ENCODE measurements around the gene DPYSL5.

The DPYSL5 gene

GRCh38 chr2:26975656-26976055, 127.7 kb downstream of the DPYSL5 start:
- H3K9ac ChIP-seq (ENCODE audit: low read length): no peak overlapping the region
- peaks cover 19% of the 10 kb centered on the region for H3K4me1 ChIP-seq (ENCODE audit: control insufficient read depth, low read depth, low read length)
- H3K9me3 ChIP-seq (ENCODE audit: control insufficient read depth, low read depth, low read length): no peaks in the 10 kb centered on the region
- H3K27ac ChIP-seq (ENCODE audit: low read length): no peak overlapping the region
- H3K36me3 ChIP-seq (ENCODE audit: control insufficient read depth, low read depth, low read length): no peaks in the 10 kb centered on the region
- no peak overlapping the region for H3K4me3 ChIP-seq (ENCODE audit: low read length)
- peaks cover 16% of the 10 kb centered on the region for H3K27me3 ChIP-seq (ENCODE audit: control insufficient read depth, insufficient read depth, low read length)

GRCh38 chr2:26976237-26976636, 128.3 kb downstream of the DPYSL5 start:
- Histone ChIP-seq H3K27me3 (ENCODE audit: control insufficient read depth, insufficient read depth, low read length) (peaks cover 16% of the 10 kb centered on the region), H3K36me3 (ENCODE audit: control insufficient read depth, low read depth, low read length) (no peaks in the 10 kb centered on the region), H3K4me3 (ENCODE audit: low read length) (no peak overlapping the region), H3K27ac (ENCODE audit: low read length) (no peak overlapping the region), H3K9me3 (ENCODE audit: control insufficient read depth, low read depth, low read length) (no peaks in the 10 kb centered on the region), H3K4me1 (ENCODE audit: control insufficient read depth, low read depth, low read length) (peaks cover 19% of the 10 kb centered on the region), H3K9ac (ENCODE audit: low read length) (no peak overlapping the region)

GRCh38 chr2:26977012-26977411, 129.1 kb downstream of the DPYSL5 start:
- H3K4me1 ChIP-seq (ENCODE audit: control insufficient read depth, low read depth, low read length): peaks cover 19% of the 10 kb centered on the region

GRCh38 chr2:26978061-26978596, 130.2 kb downstream of the DPYSL5 start:
- Histone ChIP-seq H3K27me3 (ENCODE audit: control insufficient read depth, insufficient read depth, low read length) (no peaks in the 10 kb centered on the region), H3K4me1 (ENCODE audit: control insufficient read depth, low read depth, low read length) (peaks cover 19% of the 10 kb centered on the region), H3K9ac (ENCODE audit: low read length) (no peak overlapping the region), H3K9me3 (ENCODE audit: control insufficient read depth, low read depth, low read length) (no peaks in the 10 kb centered on the region), H3K4me3 (ENCODE audit: low read length) (no peak overlapping the region), H3K36me3 (ENCODE audit: control insufficient read depth, low read depth, low read length) (no peaks in the 10 kb centered on the region), H3K27ac (ENCODE audit: low read length) (no peak overlapping the region)

More at GRCh38 chr2:26977012-26977411, 129.1 kb downstream of the DPYSL5 start:
- Histone ChIP-seq H3K4me3 (ENCODE audit: low read length) (no peak overlapping the region), H3K36me3 (ENCODE audit: control insufficient read depth, low read depth, low read length) (no peaks in the 10 kb centered on the region), H3K27ac (ENCODE audit: low read length) (no peak overlapping the region), H3K9me3 (ENCODE audit: control insufficient read depth, low read depth, low read length) (no peaks in the 10 kb centered on the region), H3K27me3 (ENCODE audit: control insufficient read depth, insufficient read depth, low read length) (peaks cover 9% of the 10 kb centered on the region), H3K9ac (ENCODE audit: low read length) (no peak overlapping the region)

GRCh38 chr2:26979741-26980140, 131.8 kb downstream of the DPYSL5 start:
- H3K4me3 ChIP-seq (ENCODE audit: low read length): no peak overlapping the region
- peaks cover 15% of the 10 kb centered on the region for H3K4me1 ChIP-seq (ENCODE audit: control insufficient read depth, low read depth, low read length)
- no peak overlapping the region for H3K9ac ChIP-seq (ENCODE audit: low read length)
- H3K27ac ChIP-seq (ENCODE audit: low read length): no peak overlapping the region
- H3K36me3 ChIP-seq (ENCODE audit: control insufficient read depth, low read depth, low read length): no peaks in the 10 kb centered on the region
- H3K27me3 ChIP-seq (ENCODE audit: control insufficient read depth, insufficient read depth, low read length): no peaks in the 10 kb centered on the region
- H3K9me3 ChIP-seq (ENCODE audit: control insufficient read depth, low read depth, low read length): no peaks in the 10 kb centered on the region

- no peak overlapping the region for H3K9ac ChIP-seq (ENCODE audit: low read length)
- H3K36me3 ChIP-seq (ENCODE audit: control insufficient read depth, low read depth, low read length): no peaks in the 10 kb centered on the region
Observed at GRCh38 chr2:26980971-26981370, 133.0 kb downstream of the DPYSL5 start.

GRCh38 chr2:26982102-26982742, 134.3 kb downstream of the DPYSL5 start:
- Histone ChIP-seq H3K27ac (ENCODE audit: low read length) (no peak overlapping the region), H3K4me3 (ENCODE audit: low read length) (no peak overlapping the region), H3K27me3 (ENCODE audit: control insufficient read depth, insufficient read depth, low read length) (no peaks in the 10 kb centered on the region), H3K4me1 (ENCODE audit: control insufficient read depth, low read depth, low read length) (no peaks in the 10 kb centered on the region), H3K9me3 (ENCODE audit: control insufficient read depth, low read depth, low read length) (no peaks in the 10 kb centered on the region), H3K9ac (ENCODE audit: low read length) (no peak overlapping the region), H3K36me3 (ENCODE audit: control insufficient read depth, low read depth, low read length) (no peaks in the 10 kb centered on the region)

More at GRCh38 chr2:26980971-26981370, 133.0 kb downstream of the DPYSL5 start:
- peaks cover 3% of the 10 kb centered on the region for H3K4me1 ChIP-seq (ENCODE audit: control insufficient read depth, low read depth, low read length)
- H3K27ac ChIP-seq (ENCODE audit: low read length): no peak overlapping the region
- no peaks in the 10 kb centered on the region for H3K9me3 ChIP-seq (ENCODE audit: control insufficient read depth, low read depth, low read length)
- H3K27me3 ChIP-seq (ENCODE audit: control insufficient read depth, insufficient read depth, low read length): no peaks in the 10 kb centered on the region
- no peak overlapping the region for H3K4me3 ChIP-seq (ENCODE audit: low read length)

- Histone ChIP-seq H3K27ac (ENCODE audit: low read length) (no peak overlapping the region), H3K27me3 (ENCODE audit: control insufficient read depth, insufficient read depth, low read length) (no peaks in the 10 kb centered on the region), H3K36me3 (ENCODE audit: control insufficient read depth, low read depth, low read length) (no peaks in the 10 kb centered on the region), H3K4me3 (ENCODE audit: low read length) (no peak overlapping the region), H3K4me1 (ENCODE audit: control insufficient read depth, low read depth, low read length) (no peaks in the 10 kb centered on the region), H3K9ac (ENCODE audit: low read length) (no peak overlapping the region), H3K9me3 (ENCODE audit: control insufficient read depth, low read depth, low read length) (no peaks in the 10 kb centered on the region)
Observed at GRCh38 chr2:26983746-26984145, 135.8 kb downstream of the DPYSL5 start.

- Histone ChIP-seq H3K27ac (ENCODE audit: low read length) (no peak overlapping the region), H3K9me3 (ENCODE audit: control insufficient read depth, low read depth, low read length) (no peaks in the 10 kb centered on the region), H3K9ac (ENCODE audit: low read length) (no peak overlapping the region), H3K27me3 (ENCODE audit: control insufficient read depth, insufficient read depth, low read length) (no peaks in the 10 kb centered on the region), H3K36me3 (ENCODE audit: control insufficient read depth, low read depth, low read length) (no peaks in the 10 kb centered on the region), H3K4me1 (ENCODE audit: control insufficient read depth, low read depth, low read length) (no peaks in the 10 kb centered on the region), H3K4me3 (ENCODE audit: low read length) (no peak overlapping the region)
Observed at GRCh38 chr2:26985807-26986206, 137.9 kb downstream of the DPYSL5 start.

- no peaks in the 10 kb centered on the region for H3K36me3 ChIP-seq (ENCODE audit: control insufficient read depth, low read depth, low read length)
- no peak overlapping the region for H3K27ac ChIP-seq (ENCODE audit: low read length)
- H3K27me3 ChIP-seq (ENCODE audit: control insufficient read depth, insufficient read depth, low read length): no peaks in the 10 kb centered on the region
- no peaks in the 10 kb centered on the region for H3K4me1 ChIP-seq (ENCODE audit: control insufficient read depth, low read depth, low read length)
- no peaks in the 10 kb centered on the region for H3K9me3 ChIP-seq (ENCODE audit: control insufficient read depth, low read depth, low read length)
- no peak overlapping the region for H3K4me3 ChIP-seq (ENCODE audit: low read length)
- no peak overlapping the region for H3K9ac ChIP-seq (ENCODE audit: low read length)
Observed at GRCh38 chr2:26986576-26986975, 138.6 kb downstream of the DPYSL5 start.

- H3K36me3 ChIP-seq (ENCODE audit: control insufficient read depth, low read depth, low read length): no peaks in the 10 kb centered on the region
- no peak overlapping the region for H3K4me3 ChIP-seq (ENCODE audit: low read length)
- no peaks in the 10 kb centered on the region for H3K4me1 ChIP-seq (ENCODE audit: control insufficient read depth, low read depth, low read length)
- H3K9ac ChIP-seq (ENCODE audit: low read length): no peak overlapping the region
- H3K27me3 ChIP-seq (ENCODE audit: control insufficient read depth, insufficient read depth, low read length): no peaks in the 10 kb centered on the region
- no peaks in the 10 kb centered on the region for H3K9me3 ChIP-seq (ENCODE audit: control insufficient read depth, low read depth, low read length)
- H3K27ac ChIP-seq (ENCODE audit: low read length): no peak overlapping the region
Observed at GRCh38 chr2:26988058-26988860, 140.3 kb downstream of the DPYSL5 start.

Data from iPS-18a (cell line).